ENCODE measurements around the gene EEF1G.

DNA sequence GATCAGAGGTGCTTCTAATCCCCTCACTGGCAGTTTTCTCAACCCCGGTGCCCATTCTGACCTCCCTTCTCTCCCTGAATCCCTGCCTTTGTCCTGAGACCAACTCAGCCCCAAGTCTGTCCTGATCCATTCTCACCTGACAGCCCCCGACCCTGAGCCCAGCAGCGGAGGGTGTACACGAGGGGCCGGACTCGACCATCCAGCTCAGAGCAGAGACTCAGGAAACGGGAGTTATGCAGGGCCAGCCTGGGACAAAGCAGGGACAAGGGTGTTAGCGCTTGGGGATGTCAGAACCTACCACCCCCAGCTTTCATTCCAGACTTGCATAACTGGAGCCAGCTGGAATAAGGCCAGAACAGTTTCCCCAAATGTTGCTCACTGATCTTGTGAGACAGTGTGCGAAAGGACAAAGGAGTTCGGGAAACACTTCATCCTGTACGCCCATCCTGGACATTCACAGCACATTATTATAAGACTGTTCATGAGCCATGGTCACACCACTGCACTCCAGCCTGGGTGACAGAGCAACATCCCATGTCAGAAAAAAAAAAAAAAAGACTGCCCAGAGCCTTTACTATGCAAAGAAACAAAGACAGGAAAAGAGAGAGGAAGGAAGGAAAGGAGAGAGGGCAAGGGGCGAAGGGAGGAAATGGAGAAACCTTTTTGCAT is 3.5 kb upstream of the EEF1G start:
- TF ChIP-seq, protein P1, sequence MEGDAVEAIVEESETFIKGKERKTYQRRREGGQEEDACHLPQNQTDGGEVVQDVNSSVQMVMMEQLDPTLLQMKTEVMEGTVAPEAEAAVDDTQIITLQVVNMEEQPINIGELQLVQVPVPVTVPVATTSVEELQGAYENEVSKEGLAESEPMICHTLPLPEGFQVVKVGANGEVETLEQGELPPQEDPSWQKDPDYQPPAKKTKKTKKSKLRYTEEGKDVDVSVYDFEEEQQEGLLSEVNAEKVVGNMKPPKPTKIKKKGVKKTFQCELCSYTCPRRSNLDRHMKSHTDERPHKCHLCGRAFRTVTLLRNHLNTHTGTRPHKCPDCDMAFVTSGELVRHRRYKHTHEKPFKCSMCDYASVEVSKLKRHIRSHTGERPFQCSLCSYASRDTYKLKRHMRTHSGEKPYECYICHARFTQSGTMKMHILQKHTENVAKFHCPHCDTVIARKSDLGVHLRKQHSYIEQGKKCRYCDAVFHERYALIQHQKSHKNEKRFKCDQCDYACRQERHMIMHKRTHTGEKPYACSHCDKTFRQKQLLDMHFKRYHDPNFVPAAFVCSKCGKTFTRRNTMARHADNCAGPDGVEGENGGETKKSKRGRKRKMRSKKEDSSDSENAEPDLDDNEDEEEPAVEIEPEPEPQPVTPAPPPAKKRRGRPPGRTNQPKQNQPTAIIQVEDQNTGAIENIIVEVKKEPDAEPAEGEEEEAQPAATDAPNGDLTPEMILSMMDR (conservative IDR thresholded peaks at IDR 0.05; ENCODE audit: low read length) = no peak
- TF ChIP-seq EZH2phosphoT487 (IDR thresholded peaks at IDR 0.05; ENCODE audit: borderline replicate concordance, low read depth, low read length) = no peak

Measured in OCI-LY7 (cell line).